IMR-90 (cell line): ENCODE results near the gene CFAP97D1. TPM values are rescaled to one million over a fixed set of nuclear protein-coding genes. Genes with fewer than 3 reads are reported as not detected.

ENCODE experiments used
- ATAC-seq: fragments of 200-7000 bp; cut with Tn5 transposase; 2 replicates; pipeline ENCODE4 v1.9.1; 2020; ENCODE audit warnings: low read depth, mild to moderate bottlenecking, moderate library complexity
- BruUV-seq: library from RNA; stranded (reverse); fragments of 400-500 nt; replicated peaks from 2 replicates; lab custom pipeline; 2021; lab: Mats Ljungman, UMichigan
- CTCF ChIA-PET: fragments of 300-600 bp; formaldehyde crosslinking; extraction: SDS; loops from one replicate; lab custom pipeline; 2021; ENCODE audit warnings: antibody characterized with exemption; lab: Yijun Ruan, JAX
- POLR2A ChIA-PET: fragments of 300-600 bp; sonication (Branson Sonifier 250); formaldehyde crosslinking; loops from one replicate; lab custom pipeline; 2022; ENCODE audit warnings: antibody characterized with exemption; ENCODE audit not compliant: unreplicated experiment; lab: Charles Lee
- DNase-seq: peaks from one replicate; pipeline ENCODE4 v3.0.0; 2013
- H2AFZ ChIP-seq: replicated peaks from 2 replicates; pipeline ENCODE3; 2013; ENCODE audit warnings: low read length, mild to moderate bottlenecking; ENCODE audit not compliant: poor library complexity
- H2AK5ac ChIP-seq: 2 replicates; pipeline ENCODE4 v1.6.1; 2013; ENCODE audit warnings: low read depth, low read length, inconsistent platforms
- H2AK9ac ChIP-seq: replicated peaks from 2 replicates; pipeline ENCODE3; 2013; ENCODE audit warnings: mild to moderate bottlenecking, low read depth, low read length, moderate library complexity; ENCODE audit not compliant: poor library complexity
- H2BK120ac ChIP-seq: 2 replicates; pipeline ENCODE4 v1.6.1; 2013; ENCODE audit warnings: low read depth, low read length, inconsistent platforms
- H2BK15ac ChIP-seq: 3 replicates; pipeline ENCODE4 v1.6.1; 2013; ENCODE audit warnings: low read depth, low read length, inconsistent platforms
- H2BK20ac ChIP-seq: 2 replicates; pipeline ENCODE4 v1.6.1; 2013; ENCODE audit warnings: low read depth, mild to moderate bottlenecking, inconsistent platforms, low read length, moderate library complexity
- H2BK5ac ChIP-seq: 2 replicates; pipeline ENCODE4 v1.6.1; 2013; ENCODE audit warnings: mild to moderate bottlenecking, low read depth, low read length, inconsistent platforms; ENCODE audit not compliant: poor library complexity, severe bottlenecking
- H3K14ac ChIP-seq: replicated peaks from 2 replicates; pipeline ENCODE4 v1.6.1; 2013; ENCODE audit warnings: low read depth, low read length, inconsistent platforms
- H3K18ac ChIP-seq: 2 replicates; pipeline ENCODE4 v1.6.1; 2013; ENCODE audit warnings: low read depth, low read length, control low read depth
- H3K23ac ChIP-seq: 2 replicates; pipeline ENCODE4 v1.6.1; 2013; ENCODE audit warnings: low read depth, low read length, inconsistent platforms
- H3K27ac ChIP-seq: 2 replicates; pipeline ENCODE4 v1.5.1; 2013; ENCODE audit warnings: mild to moderate bottlenecking, control low read depth, low read length; ENCODE audit not compliant: insufficient read depth
- H3K27me3 ChIP-seq: 2 replicates; pipeline ENCODE4 v1.6.1; 2013; ENCODE audit warnings: low read length; ENCODE audit not compliant: control insufficient read depth, insufficient read depth
- H3K36me3 ChIP-seq: 2 replicates; pipeline ENCODE4 v1.6.1; 2013; ENCODE audit warnings: low read length, mixed read lengths; ENCODE audit not compliant: control insufficient read depth, insufficient read depth
- H3K4ac ChIP-seq: 2 replicates; pipeline ENCODE4 v1.6.1; 2013; ENCODE audit warnings: low read depth, low read length, inconsistent platforms
- H3K4me1 ChIP-seq: 2 replicates; pipeline ENCODE4 v1.6.1; 2013; ENCODE audit warnings: low read length, mixed read lengths; ENCODE audit not compliant: control insufficient read depth, insufficient read depth
- H3K4me2 ChIP-seq: 2 replicates; pipeline ENCODE4 v1.6.1; 2013; ENCODE audit warnings: low read depth, mild to moderate bottlenecking, control low read depth, low read length, moderate library complexity
- H3K4me3 ChIP-seq: 2 replicates; pipeline ENCODE4 v1.5.1; 2013; ENCODE audit warnings: low read depth, mild to moderate bottlenecking, control low read depth, low read length, moderate library complexity; ENCODE audit not compliant: insufficient read depth
- H3K56ac ChIP-seq: 2 replicates; pipeline ENCODE4 v1.6.1; 2013; ENCODE audit warnings: low read length, inconsistent platforms; ENCODE audit not compliant: insufficient read depth; ENCODE audit errors: extremely low read depth
- H3K79me1 ChIP-seq, 2 experiments: 2 replicates each; pipeline ENCODE4 v1.6.1; 2013; ENCODE audit warnings: low read length in 2 of 2, inconsistent platforms in 1 of 2, low read depth in 1 of 2
- H3K9ac ChIP-seq: 2 replicates; pipeline ENCODE4 v1.6.1; 2013; ENCODE audit warnings: low read depth, low read length, control low read depth
- H3K9me1 ChIP-seq: 2 replicates; pipeline ENCODE4 v1.6.1; 2013; ENCODE audit warnings: low read length, inconsistent platforms; ENCODE audit not compliant: insufficient read depth
- H3K9me3 ChIP-seq: 2 replicates; pipeline ENCODE4 v1.6.1; 2013; ENCODE audit warnings: low read length; ENCODE audit not compliant: control insufficient read depth, insufficient read depth
- H4K20me1 ChIP-seq: 2 replicates; pipeline ENCODE4 v1.6.1; 2013; ENCODE audit warnings: low read length, inconsistent platforms; ENCODE audit not compliant: insufficient read depth
- H4K5ac ChIP-seq: 2 replicates; pipeline ENCODE4 v1.6.1; 2013; ENCODE audit warnings: mild to moderate bottlenecking, low read depth, low read length, control low read depth
- H4K8ac ChIP-seq, 2 experiments: 2 replicates each; pipeline ENCODE4 v1.6.1; 2013; ENCODE audit warnings: low read depth in 2 of 2, low read length in 2 of 2, control low read depth in 1 of 2, inconsistent platforms in 1 of 2
- H4K91ac ChIP-seq: 2 replicates; pipeline ENCODE4 v1.6.1; 2013; ENCODE audit warnings: low read depth, low read length, inconsistent platforms; ENCODE audit not compliant: insufficient read depth
- CEBPB ChIP-seq: IDR thresholded peaks from 2 replicates; pipeline ENCODE4 v1.6.1; 2012; ENCODE audit warnings: low read depth, low read length, improper control_type of control experiment
- CHD1 ChIP-seq: IDR thresholded peaks from 2 replicates; pipeline ENCODE4 v1.6.1; 2012; ENCODE audit warnings: low read depth, low read length, improper control_type of control experiment
- MAFK ChIP-seq: IDR thresholded peaks from 2 replicates; pipeline ENCODE4 v1.6.1; 2012; ENCODE audit warnings: low read depth, low read length, improper control_type of control experiment
- MXI1 ChIP-seq: IDR thresholded peaks from 2 replicates; pipeline ENCODE4 v1.6.1; 2012; ENCODE audit warnings: low read depth, mild to moderate bottlenecking, low read length, moderate library complexity, borderline replicate concordance
- NFE2L2 ChIP-seq: fragments of 150-350 bp; IDR thresholded peaks from 2 replicates; pipeline ENCODE4 v1.6.1; 2016; ENCODE audit warnings: low read depth, mild to moderate bottlenecking, low read length
- POLR2A ChIP-seq: IDR thresholded peaks from 2 replicates; pipeline ENCODE4 v1.6.1; 2012; ENCODE audit warnings: mild to moderate bottlenecking, low read depth, low read length
- RCOR1 ChIP-seq: IDR thresholded peaks from 2 replicates; pipeline ENCODE4 v1.6.1; 2012; ENCODE audit warnings: mild to moderate bottlenecking, low read length, improper control_type of control experiment; ENCODE audit not compliant: insufficient replicate concordance
- RFX5 ChIP-seq: IDR thresholded peaks from 2 replicates; pipeline ENCODE4 v1.8.0; 2012; ENCODE audit warnings: low read depth, mild to moderate bottlenecking, low read length, moderate library complexity
- WGBS, 2 experiments: methylation state at CpG; one replicate each; pipeline versions ENCODE4 v1.1.5 to v1.1.7; 2013; ENCODE audit warnings: missing lambda C conversion rate in 2 of 2; ENCODE audit not compliant: insufficient read length in 1 of 2; ENCODE audit errors: extremely low coverage in 2 of 2; 5-methylcytosine and 5-hydroxymethylcytosine counted together
- dilution Hi-C: fragments of 300-500 bp; cut with HindIII; formaldehyde crosslinking; loops from one replicate; pipeline ENCODE4 v1.14.3; 2018; ENCODE audit warnings: low sequenced_read_pairs; ENCODE audit not compliant: unreplicated experiment
- in situ Hi-C: fragments of 300-500 bp; cut with MboI; formaldehyde crosslinking; loops from 3 replicates; pipeline ENCODE4 v1.14.3; 2019; ENCODE audit warnings: low sequenced_read_pairs, inconsistent platforms, mixed read lengths
- intact Hi-C: fragments of 100-400 bp; cut with micrococcal nuclease; formaldehyde crosslinking; loops from 2 replicates; pipeline ENCODE4 v1.10.0; 2022
- polyA plus RNA-seq, 3 experiments: library from polyadenylated mRNA; depleted of rRNA; stranded (reverse); fragments of >200 nt; gene quantifications; 2 replicates each; pipeline ENCODE4 v1.2.3, GENCODE V29; 2012; ENCODE audit warnings: low replicate concordance in 1 of 3
- total RNA-seq: library from RNA; depleted of rRNA; stranded (reverse); fragments of >200 nt; gene quantifications from 2 replicates; pipeline ENCODE4 v1.2.3, GENCODE V29; 2012
- TF ChIP-seq, protein P1 (sequence below): fragments of 150-350 bp; IDR thresholded peaks from 2 replicates; pipeline ENCODE4 v1.6.1; 2016; ENCODE audit warnings: low read depth, mild to moderate bottlenecking, low read length, moderate library complexity, borderline replicate concordance
- TF ChIP-seq, protein P2 (sequence below): conservative IDR thresholded peaks from 2 replicates; pipeline ENCODE4 v1.5.1; 2012; ENCODE audit warnings: mild to moderate bottlenecking, low read depth, low read length, improper control_type of control experiment

The CFAP97D1 gene
- total and polyA plus RNA-seq, 2 of the 4 experiments (the other 2 are of a cell fraction) = under 0.01 TPM; not detected in 1

DNA sequence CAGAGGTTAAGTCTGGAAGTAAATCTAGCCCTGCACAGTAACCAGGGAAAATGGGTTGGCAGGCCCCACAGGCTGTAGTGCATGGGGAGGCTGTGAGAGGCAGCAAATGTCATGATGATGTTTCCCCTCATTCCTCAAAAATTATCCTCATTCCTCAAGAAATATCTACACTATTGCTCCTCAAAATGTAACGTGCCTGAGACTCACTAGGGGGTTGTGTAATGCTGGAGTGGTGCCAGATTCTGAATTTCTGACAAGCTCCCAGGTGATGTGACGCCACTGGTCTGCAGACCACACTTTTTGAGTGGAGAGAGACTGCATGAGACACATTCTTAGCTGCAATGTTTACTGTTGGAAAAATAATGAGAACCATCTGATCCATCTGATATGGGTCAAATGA is 53.9 kb downstream of the CFAP97D1 start:
- no TSS peak for BruUV-seq
- Histone ChIP-seq H3K4me1 (peaks cover 5% of the 10 kb centered on the region), H2BK20ac (no peak overlapping the region), H4K91ac (no peak overlapping the region), H2BK15ac (no peak overlapping the region), H3K14ac (no peak overlapping the region), H3K4me3 (no peak overlapping the region), H2AFZ (peak overlapping the region; percentile 67), H3K23ac (no peak overlapping the region), H3K79me1 (peaks cover 11 to 26% of the 10 kb centered on the region in 2 experiments), H3K18ac (no peak overlapping the region), H2BK5ac (no peak overlapping the region), H3K4me2 (no peak overlapping the region), H4K20me1 (0 out of 2 replicates have a peak, but pooled peaks cover 6% of the 10 kb centered on the region), H3K27ac (no peak overlapping the region), H3K56ac (no peak overlapping the region), H4K8ac (no peak overlapping the region), H3K9ac (no peak overlapping the region), H3K36me3 (peaks cover 12% of the 10 kb centered on the region; the same call in 1 of the 2 replicates), H3K4ac (no peak overlapping the region), H3K9me3 (no peaks in the 10 kb centered on the region), H2BK120ac (no peak overlapping the region), H3K27me3 (no peaks in the 10 kb centered on the region), H4K5ac (no peak overlapping the region), H2AK9ac (peak overlapping the region; percentile 78), H2AK5ac (no peak overlapping the region), H3K9me1 (peaks cover 11% of the 10 kb centered on the region; the same call in 1 of the 2 replicates)
- ChIA-PET CTCF (no interaction called here), POLR2A (no interaction called here)
- dilution Hi-C loops (no loop called here), intact Hi-C loops (no loop called here), in situ Hi-C loops (no loop called here)
- TF ChIP-seq POLR2A = no peak
- TF ChIP-seq NFE2L2 = no peak
- no peak for TF ChIP-seq RCOR1
- TF ChIP-seq, protein P1, sequence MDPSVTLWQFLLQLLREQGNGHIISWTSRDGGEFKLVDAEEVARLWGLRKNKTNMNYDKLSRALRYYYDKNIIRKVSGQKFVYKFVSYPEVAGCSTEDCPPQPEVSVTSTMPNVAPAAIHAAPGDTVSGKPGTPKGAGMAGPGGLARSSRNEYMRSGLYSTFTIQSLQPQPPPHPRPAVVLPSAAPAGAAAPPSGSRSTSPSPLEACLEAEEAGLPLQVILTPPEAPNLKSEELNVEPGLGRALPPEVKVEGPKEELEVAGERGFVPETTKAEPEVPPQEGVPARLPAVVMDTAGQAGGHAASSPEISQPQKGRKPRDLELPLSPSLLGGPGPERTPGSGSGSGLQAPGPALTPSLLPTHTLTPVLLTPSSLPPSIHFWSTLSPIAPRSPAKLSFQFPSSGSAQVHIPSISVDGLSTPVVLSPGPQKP = no peak
- no peak for TF ChIP-seq CHD1
- TF ChIP-seq RFX5 = no peak
- no peak for TF ChIP-seq CEBPB
- TF ChIP-seq MXI1 = no peak
- TF ChIP-seq, protein P2, sequence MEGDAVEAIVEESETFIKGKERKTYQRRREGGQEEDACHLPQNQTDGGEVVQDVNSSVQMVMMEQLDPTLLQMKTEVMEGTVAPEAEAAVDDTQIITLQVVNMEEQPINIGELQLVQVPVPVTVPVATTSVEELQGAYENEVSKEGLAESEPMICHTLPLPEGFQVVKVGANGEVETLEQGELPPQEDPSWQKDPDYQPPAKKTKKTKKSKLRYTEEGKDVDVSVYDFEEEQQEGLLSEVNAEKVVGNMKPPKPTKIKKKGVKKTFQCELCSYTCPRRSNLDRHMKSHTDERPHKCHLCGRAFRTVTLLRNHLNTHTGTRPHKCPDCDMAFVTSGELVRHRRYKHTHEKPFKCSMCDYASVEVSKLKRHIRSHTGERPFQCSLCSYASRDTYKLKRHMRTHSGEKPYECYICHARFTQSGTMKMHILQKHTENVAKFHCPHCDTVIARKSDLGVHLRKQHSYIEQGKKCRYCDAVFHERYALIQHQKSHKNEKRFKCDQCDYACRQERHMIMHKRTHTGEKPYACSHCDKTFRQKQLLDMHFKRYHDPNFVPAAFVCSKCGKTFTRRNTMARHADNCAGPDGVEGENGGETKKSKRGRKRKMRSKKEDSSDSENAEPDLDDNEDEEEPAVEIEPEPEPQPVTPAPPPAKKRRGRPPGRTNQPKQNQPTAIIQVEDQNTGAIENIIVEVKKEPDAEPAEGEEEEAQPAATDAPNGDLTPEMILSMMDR = no peak
- TF ChIP-seq MAFK = no peak
- ATAC-seq (no peak), DNase-seq (peak; percentile 25)
- WGBS, 2 experiments = 100% methylated on average over 1 of the region's 2 CpGs; no CpG with 5 or more reads in 1 of the 2 experiments
